GM12873 (cell line): ENCODE data around the gene FIBCD1.

ENCODE experiments used
- CTCF ChIP-seq: IDR thresholded peaks from 2 replicates; pipeline ENCODE4 v1.5.1; 2012; ENCODE audit warnings: low read depth, mild to moderate bottlenecking, moderate library complexity, low read length, control low read depth; ENCODE audit not compliant: insufficient read depth; ENCODE audit errors: missing control alignments

Gene FIBCD1

GRCh38 chr9:130979591-130980385 lies 40.7 kb upstream of the FIBCD1 start:
- no peak for TF ChIP-seq CTCF

- no peak for TF ChIP-seq CTCF
Observed at GRCh38 chr9:130977811-130978221, 38.8 kb upstream of the FIBCD1 start.

GRCh38 chr9:130975932-130976841 lies 37.1 kb upstream of the FIBCD1 start:
- TF ChIP-seq CTCF = no peak

- no peak for TF ChIP-seq CTCF
Observed at GRCh38 chr9:130975156-130975555, 36.1 kb upstream of the FIBCD1 start.

GRCh38 chr9:130974697-130975096 lies 35.6 kb upstream of the FIBCD1 start:
- TF ChIP-seq CTCF = no peak

- no peak for TF ChIP-seq CTCF
Observed at GRCh38 chr9:130973686-130974281, 34.7 kb upstream of the FIBCD1 start.

- TF ChIP-seq CTCF = no peak
Observed at GRCh38 chr9:130972957-130973685, 34.1 kb upstream of the FIBCD1 start.
